OCI-LY1 (cell line): ENCODE results near the gene MKNK1.

ENCODE experiments used
- H2AFZ ChIP-seq: fragments of 200-600 bp; sonication (generic), shearing (Covaris generic); 2 replicates; pipeline ENCODE4 v1.6.0; 2014; ENCODE audit warnings: antibody characterized with exemption, mild to moderate bottlenecking, low read length
- H3F3A ChIP-seq: fragments of 200-600 bp; sonication (generic), shearing (Covaris generic); 2 replicates; pipeline ENCODE4 v1.6.0; 2014; ENCODE audit warnings: mild to moderate bottlenecking, antibody characterized with exemption, low read length, moderate library complexity; ENCODE audit not compliant: insufficient read depth
- H3K27ac ChIP-seq: fragments of 200-600 bp; sonication (generic); 2 replicates; pipeline ENCODE4 v1.5.1; 2014; ENCODE audit warnings: low read length, mixed run types, mild to moderate bottlenecking, low read depth; ENCODE audit not compliant: poor library complexity, severe bottlenecking
- H3K27me3 ChIP-seq: fragments of 200-600 bp; sonication (generic); 2 replicates; pipeline ENCODE4 v1.6.0; 2014; ENCODE audit warnings: antibody characterized with exemption, mild to moderate bottlenecking, low read length, moderate library complexity; ENCODE audit not compliant: insufficient read depth
- H3K36me3 ChIP-seq: fragments of 200-600 bp; sonication (generic); 2 replicates; pipeline ENCODE4 v1.6.1; 2014; ENCODE audit warnings: mild to moderate bottlenecking, antibody characterized with exemption, low read length, moderate library complexity, mixed read lengths; ENCODE audit not compliant: insufficient read depth
- H3K4me1 ChIP-seq: fragments of 200-600 bp; sonication (generic); 2 replicates; pipeline ENCODE4 v1.5.1; 2014; ENCODE audit warnings: mild to moderate bottlenecking, low read length, moderate library complexity; ENCODE audit not compliant: insufficient read depth, severe bottlenecking
- H3K4me2 ChIP-seq: fragments of 200-600 bp; sonication (generic), shearing (Covaris generic); 2 replicates; pipeline ENCODE4 v1.6.1; 2014; ENCODE audit warnings: low read length
- H3K4me3 ChIP-seq: fragments of 200-600 bp; sonication (generic); 2 replicates; pipeline ENCODE4 v1.5.1; 2014; ENCODE audit warnings: low read length, low read depth, mild to moderate bottlenecking, mixed read lengths; ENCODE audit not compliant: poor library complexity, severe bottlenecking
- H3K79me2 ChIP-seq: fragments of 200-600 bp; shearing (Covaris generic); 2 replicates; pipeline ENCODE4 v1.6.1; 2016; ENCODE audit warnings: mixed run types, low read length, mixed read lengths; ENCODE audit not compliant: insufficient read depth
- H3K9ac ChIP-seq: fragments of 200-600 bp; sonication (generic), shearing (Covaris generic); 2 replicates; pipeline ENCODE4 v1.6.1; 2014; ENCODE audit warnings: mild to moderate bottlenecking, low read length, mixed read lengths
- H3K9me2 ChIP-seq: fragments of 200-600 bp; sonication (generic), shearing (Covaris generic); 2 replicates; pipeline ENCODE4 v1.6.1; 2014; ENCODE audit warnings: low read depth, mild to moderate bottlenecking, low read length, mixed read lengths
- H3K9me3 ChIP-seq: fragments of 200-600 bp; shearing (Covaris generic); 2 replicates; pipeline ENCODE4 v1.6.1; 2014; ENCODE audit warnings: low read length, mixed read lengths
- H4K20me1 ChIP-seq: fragments of 200-600 bp; sonication (generic), shearing (Covaris generic); 2 replicates; pipeline ENCODE4 v1.6.0; 2016; ENCODE audit warnings: mild to moderate bottlenecking, low read length; ENCODE audit not compliant: insufficient read depth
- EZH2 ChIP-seq: fragments of 200-600 bp; sonication (generic), shearing (Covaris generic); IDR thresholded peaks from 2 replicates; pipeline ENCODE4 v1.8.0; 2017; ENCODE audit warnings: borderline replicate concordance, mixed run types, mild to moderate bottlenecking, antibody characterized with exemption, low read length, moderate library complexity, mixed read lengths
- TF ChIP-seq, protein P1 (sequence below): fragments of 200-600 bp; sonication (generic), shearing (Covaris generic); IDR thresholded peaks from 2 replicates; pipeline ENCODE4 v1.5.1; 2017; ENCODE audit warnings: mild to moderate bottlenecking, antibody characterized with exemption, low read length, moderate library complexity, mixed read lengths

The MKNK1 gene

DNA sequence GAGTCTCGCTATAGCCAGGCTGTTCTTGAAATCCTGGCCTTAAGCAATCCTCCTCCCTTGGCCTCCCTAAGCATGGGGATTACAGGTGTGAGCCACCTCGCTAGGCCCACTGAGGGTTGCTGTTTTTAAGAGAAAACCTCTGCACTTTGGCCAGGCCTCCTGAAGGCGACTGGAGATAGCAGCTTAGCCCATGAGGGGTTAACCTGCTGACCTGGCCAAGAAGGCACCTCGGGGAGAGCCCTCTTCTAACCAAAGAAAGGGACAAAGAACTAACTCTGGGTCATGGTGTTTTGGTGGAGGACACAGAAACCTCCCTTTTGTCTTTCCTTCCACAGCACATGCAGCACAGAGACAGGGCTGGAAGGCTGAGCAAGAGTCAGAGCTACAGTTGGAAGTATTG lies 35.0 kb downstream of the MKNK1 start:
- Histone ChIP-seq H3K9me3 (no peaks in the 10 kb centered on the region), H3F3A (no peaks in the 10 kb centered on the region), H4K20me1 (no peaks in the 10 kb centered on the region), H2AFZ (no peak overlapping the region), H3K27ac (no peak overlapping the region), H3K4me3 (no peak overlapping the region), H3K9me2 (no peaks in the 10 kb centered on the region), H3K4me2 (no peak overlapping the region), H3K36me3 (peaks cover 5% of the 10 kb centered on the region; the same call in 1 of the 2 replicates), H3K27me3 (no peaks in the 10 kb centered on the region), H3K79me2 (no peaks in the 10 kb centered on the region), H3K9ac (no peak overlapping the region), H3K4me1 (no peaks in the 10 kb centered on the region)
- TF ChIP-seq EZH2: no peak
- TF ChIP-seq, protein P1, sequence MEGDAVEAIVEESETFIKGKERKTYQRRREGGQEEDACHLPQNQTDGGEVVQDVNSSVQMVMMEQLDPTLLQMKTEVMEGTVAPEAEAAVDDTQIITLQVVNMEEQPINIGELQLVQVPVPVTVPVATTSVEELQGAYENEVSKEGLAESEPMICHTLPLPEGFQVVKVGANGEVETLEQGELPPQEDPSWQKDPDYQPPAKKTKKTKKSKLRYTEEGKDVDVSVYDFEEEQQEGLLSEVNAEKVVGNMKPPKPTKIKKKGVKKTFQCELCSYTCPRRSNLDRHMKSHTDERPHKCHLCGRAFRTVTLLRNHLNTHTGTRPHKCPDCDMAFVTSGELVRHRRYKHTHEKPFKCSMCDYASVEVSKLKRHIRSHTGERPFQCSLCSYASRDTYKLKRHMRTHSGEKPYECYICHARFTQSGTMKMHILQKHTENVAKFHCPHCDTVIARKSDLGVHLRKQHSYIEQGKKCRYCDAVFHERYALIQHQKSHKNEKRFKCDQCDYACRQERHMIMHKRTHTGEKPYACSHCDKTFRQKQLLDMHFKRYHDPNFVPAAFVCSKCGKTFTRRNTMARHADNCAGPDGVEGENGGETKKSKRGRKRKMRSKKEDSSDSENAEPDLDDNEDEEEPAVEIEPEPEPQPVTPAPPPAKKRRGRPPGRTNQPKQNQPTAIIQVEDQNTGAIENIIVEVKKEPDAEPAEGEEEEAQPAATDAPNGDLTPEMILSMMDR: no peak

DNA sequence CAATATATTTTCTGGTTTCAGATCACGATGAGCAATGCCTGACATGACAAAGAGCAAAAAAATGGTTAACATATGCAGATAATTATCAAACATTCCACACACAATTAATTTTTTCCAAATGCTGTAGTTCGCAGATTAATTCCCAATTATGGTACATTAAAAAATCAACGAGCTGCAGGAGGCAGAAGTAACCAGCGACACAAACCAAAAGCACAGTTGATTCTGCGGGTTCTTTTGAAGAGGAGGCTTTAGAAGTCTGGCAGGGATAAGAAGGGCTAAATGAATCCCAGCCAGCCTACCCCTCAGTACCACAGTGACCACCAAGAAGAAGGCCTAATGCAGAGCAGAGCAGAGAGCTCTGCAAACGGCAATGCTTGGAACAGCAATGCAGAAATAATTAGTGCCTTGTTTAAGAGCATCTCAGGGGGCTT lies 35.6 kb downstream of the MKNK1 start:
- H3K9ac ChIP-seq: no peak overlapping the region
- H3K27me3 ChIP-seq: no peaks in the 10 kb centered on the region
- no peak overlapping the region for H3K4me2 ChIP-seq
- H3K4me1 ChIP-seq: no peaks in the 10 kb centered on the region
- H3K4me3 ChIP-seq: no peak overlapping the region
- H3K9me2 ChIP-seq: no peaks in the 10 kb centered on the region
- H3K36me3 ChIP-seq: peaks cover 5% of the 10 kb centered on the region; the same call in 1 of the 2 replicates
- H3K79me2 ChIP-seq: no peaks in the 10 kb centered on the region
- H3K27ac ChIP-seq: no peak overlapping the region
- H2AFZ ChIP-seq: no peak overlapping the region
- H3K9me3 ChIP-seq: no peaks in the 10 kb centered on the region
- no peaks in the 10 kb centered on the region for H4K20me1 ChIP-seq
- H3F3A ChIP-seq: no peaks in the 10 kb centered on the region
- TF ChIP-seq, protein P1: no peak
- no peak for TF ChIP-seq EZH2

DNA sequence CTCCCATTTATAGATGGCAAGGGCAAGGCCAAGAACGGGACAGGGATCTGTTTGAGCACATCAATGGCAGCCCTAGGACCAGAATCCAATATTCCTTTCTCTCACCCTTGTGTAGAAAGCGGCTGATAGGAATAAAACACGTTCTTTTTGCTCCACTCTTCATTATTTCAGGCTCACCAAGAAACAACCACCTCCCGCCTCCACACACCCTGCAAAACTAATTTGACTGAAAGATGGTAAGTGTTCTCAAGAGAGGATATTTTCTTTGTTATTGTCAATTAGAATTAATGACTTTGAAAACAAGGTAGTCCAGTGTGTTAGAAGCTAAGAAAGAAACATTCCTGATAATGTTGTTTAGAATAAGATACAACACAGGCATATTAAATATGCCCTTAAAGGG lies 40.7 kb downstream of the MKNK1 start:
- H2AFZ ChIP-seq: no peak overlapping the region
- TF ChIP-seq EZH2: no peak
- no peaks in the 10 kb centered on the region for H3K79me2 ChIP-seq
- no peaks in the 10 kb centered on the region for H3K27me3 ChIP-seq
- H3K4me2 ChIP-seq: no peak overlapping the region
- H3K36me3 ChIP-seq: peaks cover 5% of the 10 kb centered on the region; the same call in 1 of the 2 replicates
- H3K4me1 ChIP-seq: no peaks in the 10 kb centered on the region
- H3K9ac ChIP-seq: no peak overlapping the region
- no peak overlapping the region for H3K27ac ChIP-seq
- H4K20me1 ChIP-seq: no peaks in the 10 kb centered on the region
- H3F3A ChIP-seq: no peaks in the 10 kb centered on the region
- no peaks in the 10 kb centered on the region for H3K9me3 ChIP-seq
- H3K4me3 ChIP-seq: no peak overlapping the region
- no peaks in the 10 kb centered on the region for H3K9me2 ChIP-seq

DNA sequence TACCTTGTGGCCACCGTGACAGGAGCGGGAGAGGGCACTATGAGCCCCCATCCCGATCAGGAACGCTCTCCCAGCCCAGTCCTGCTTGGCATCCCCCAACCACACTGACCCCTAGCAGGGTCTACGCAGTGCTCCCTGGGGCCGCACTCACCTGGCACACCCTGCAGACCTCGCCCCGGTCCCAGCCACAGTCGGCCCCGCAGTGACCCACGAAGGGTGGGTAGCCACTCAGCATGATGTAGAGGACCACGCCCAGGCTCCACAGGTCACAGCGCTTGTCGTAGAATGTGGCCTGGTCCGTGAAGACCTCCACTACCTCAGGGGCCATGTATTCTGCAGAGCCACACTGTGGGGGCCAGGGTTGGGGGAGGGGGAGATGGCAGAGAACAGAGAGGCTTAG lies 41.6 kb downstream of the MKNK1 start:
- no peaks in the 10 kb centered on the region for H3K9me2 ChIP-seq
- no peaks in the 10 kb centered on the region for H4K20me1 ChIP-seq
- no peaks in the 10 kb centered on the region for H3K79me2 ChIP-seq
- no peaks in the 10 kb centered on the region for H3K9me3 ChIP-seq
- TF ChIP-seq EZH2: no peak
- TF ChIP-seq, protein P1: no peak
- no peak overlapping the region for H3K4me3 ChIP-seq
- no peak overlapping the region for H3K9ac ChIP-seq
- H3K36me3 ChIP-seq: peaks cover 4% of the 10 kb centered on the region; the same call in 1 of the 2 replicates
- H3K27ac ChIP-seq: no peak overlapping the region
- H3K4me2 ChIP-seq: no peak overlapping the region
- H3K27me3 ChIP-seq: no peaks in the 10 kb centered on the region
- H2AFZ ChIP-seq: no peak overlapping the region
- no peaks in the 10 kb centered on the region for H3K4me1 ChIP-seq
- H3F3A ChIP-seq: no peaks in the 10 kb centered on the region
